K562 (cell line): Measurements from ENCODE around the gene HEMK1. TPM values are rescaled to one million over a fixed set of nuclear protein-coding genes. Genes with fewer than 3 reads are reported as not detected.

Source experiments
- ASH1L ChIP-seq: fragments of 450-650 bp; IDR thresholded peaks from 2 replicates; pipeline ENCODE4 v1.6.1; 2018; ENCODE audit warnings: borderline replicate concordance, mild to moderate bottlenecking, low read depth; ENCODE audit not compliant: partially characterized antibody
- CC2D1A ChIP-seq: fragments of 450-650 bp; IDR thresholded peaks from 2 replicates; pipeline ENCODE4 v1.6.1; 2017; ENCODE audit warnings: mild to moderate bottlenecking
- ERF ChIP-seq: fragments of 450-650 bp; formaldehyde crosslinking; IDR thresholded peaks from 2 replicates; pipeline ENCODE4 v1.4.0; 2020; ENCODE audit warnings: mild to moderate bottlenecking, mixed read lengths
- FOSL1 ChIP-seq: fragments of 200-800 bp; sonication (Bioruptor generic); conservative IDR thresholded peaks from 2 replicates; pipeline ENCODE4 v1.6.1; 2016; ENCODE audit warnings: missing genetic modification characterization, missing compliant biosample characterization
- GABPB1 ChIP-seq: sonication (generic); formaldehyde crosslinking; IDR thresholded peaks from 2 replicates; pipeline ENCODE4 v1.8.0; 2022; ENCODE audit warnings: mild to moderate bottlenecking, missing genetic modification reagents
- GTF2A2 ChIP-seq: IDR thresholded peaks from 2 replicates; pipeline ENCODE4 v1.6.1; 2016; ENCODE audit warnings: mild to moderate bottlenecking, missing genetic modification characterization, missing compliant biosample characterization
- HDAC2 ChIP-seq: fragments of 450-650 bp; IDR thresholded peaks from 2 replicates; pipeline ENCODE4 v1.6.1; 2016; ENCODE audit warnings: mild to moderate bottlenecking
- KLF10 ChIP-seq: fragments of 250-450 bp; sonication (Bioruptor Pico); IDR thresholded peaks from 2 replicates; pipeline ENCODE4 v1.6.1; 2021; ENCODE audit warnings: matching md5 sums
- MCM5 ChIP-seq: fragments of 450-650 bp; IDR thresholded peaks from 2 replicates; pipeline ENCODE4 v1.6.1; 2016; ENCODE audit warnings: low read depth
- MLLT1 ChIP-seq, 2 experiments: fragments of 450-650 bp; IDR thresholded peaks; 2 replicates each; pipeline ENCODE4 v1.6.1; 2016
- MYBL2 ChIP-seq, 2 experiments: fragments of 450-650 bp in 1 of 2; sonication (generic) in 1 of 2; formaldehyde crosslinking in 1 of 2; IDR thresholded peaks; 2 replicates each; pipeline versions ENCODE4 v1.6.1 to v1.8.1; 2017 to 2022; ENCODE audit warnings: borderline replicate concordance in 1 of 2, inconsistent platforms in 1 of 2, low read depth in 1 of 2, mild to moderate bottlenecking in 1 of 2, missing genetic modification reagents in 1 of 2, moderate library complexity in 1 of 2
- RAD21 ChIP-seq, 2 experiments: fragments of 250-450 bp in 1 of 2; fragments of 450-650 bp in 1 of 2; sonication (Bioruptor Pico) in 1 of 2; formaldehyde crosslinking in 1 of 2; IDR thresholded peaks in 1 of 2; conservative IDR thresholded peaks in 1 of 2; 2 replicates each; pipeline versions ENCODE4 v1.4.0 to v1.8.0; 2020 to 2022; ENCODE audit warnings: mild to moderate bottlenecking in 2 of 2, moderate library complexity in 1 of 2
- REST ChIP-seq, 2 experiments: fragments of 450-650 bp; formaldehyde crosslinking in 1 of 2; IDR thresholded peaks; 2 replicates each; pipeline versions ENCODE4 v1.4.0 to v1.6.1; 2014 to 2020; ENCODE audit warnings: mild to moderate bottlenecking in 2 of 2, borderline replicate concordance in 1 of 2, low read depth in 1 of 2
- XRCC3 ChIP-seq: fragments of 450-650 bp; IDR thresholded peaks from 2 replicates; pipeline ENCODE4 v1.6.1; 2017; ENCODE audit warnings: mild to moderate bottlenecking, moderate library complexity
- ZKSCAN1 ChIP-seq: fragments of 150-350 bp; IDR thresholded peaks from 2 replicates; pipeline ENCODE4 v1.6.1; 2016; ENCODE audit warnings: low read depth, low read length
- ZNF584 ChIP-seq: fragments of 200-800 bp; sonication (Bioruptor generic); IDR thresholded peaks from 2 replicates; pipeline ENCODE4 v1.6.1; 2016; ENCODE audit warnings: low read depth, mild to moderate bottlenecking, missing genetic modification characterization, missing compliant biosample characterization
- ZNF644 ChIP-seq: fragments of 200-800 bp; sonication (Bioruptor generic); IDR thresholded peaks from 2 replicates; pipeline ENCODE4 v1.6.1; 2016; ENCODE audit warnings: low read depth, missing genetic modification characterization, missing compliant biosample characterization
- polyA plus RNA-seq, 8 experiments: library from polyadenylated mRNA; depleted of rRNA in 4 of 8; stranded (reverse) in 5 of 8; unstranded in 3 of 8; fragments of >200 nt; fragmentation: Nextera tagmentation in 2 of 8; fragmentation: Illumina TruSeq in 1 of 8; extraction: Ambion mirVana in 2 of 8; extraction: Trizol in 1 of 8; gene quantifications; 2 replicates each; pipeline versions ENCODE4 v1.2.1 to v1.2.3, GENCODE V29; 2011 to 2014; ENCODE audit warnings: inconsistent platforms in 1 of 8, missing spikeins in 1 of 8
- total RNA-seq, 7 experiments: library from RNA; depleted of rRNA in 6 of 7; stranded (reverse); fragments of >200 nt in 6 of 7; fragmentation: Illumina TruSeq in 2 of 7; extraction: Trizol in 2 of 7; gene quantifications; 2 replicates each; pipeline versions ENCODE4 v1.2.1 to v1.2.3, GENCODE V29; 2011 to 2021; ENCODE audit warnings: low replicate concordance in 1 of 7

Gene HEMK1
- total and polyA plus RNA-seq, 9 of the 15 experiments (the other 6 are each of a cell fraction or from before 2014, with no cell fraction given) = 2.0 to 16.8 (median 11.4) TPM

GRCh38 chr3:50600841-50601591 lies 31.7 kb downstream of the HEMK1 start (continued):
- TF ChIP-seq ZNF584 (CRISPR knock-in tag) = peak; percentile 40; the same call in 1 of the 2 replicates
- TF ChIP-seq KLF10 = no peak
- no peak for TF ChIP-seq ASH1L
- 0 out of 2 replicates have a peak, but pooled peaks have one; percentile 34 for TF ChIP-seq HDAC2
- no peak for TF ChIP-seq MCM5
- peak in 1 of 2 experiments; percentile 81; a peak in 2 of 4 replicates for TF ChIP-seq MLLT1 (IDR thresholded peaks at IDR 0.05)
- TF ChIP-seq FOSL1 (tag) = peak; percentile 27
- peak in 1 of 2 experiments; percentile 9; a peak in 1 of 4 replicates for TF ChIP-seq RAD21 (CRISPR knock-in tag; conservative IDR thresholded peaks at IDR 0.05 in 1 of 2, IDR thresholded peaks at IDR 0.05 in 1 of 2)
- no peak for TF ChIP-seq GTF2A2 (tag)
- peak; percentile 87 for TF ChIP-seq ZNF644
- TF ChIP-seq GABPB1 (CRISPR knock-in tag) = 0 out of 2 replicates have a peak, but pooled peaks have one; percentile 6
- peak; percentile 62 for TF ChIP-seq MYBL2 (IDR thresholded peaks at IDR 0.05; ENCODE audit: low read depth)
- TF ChIP-seq MYBL2 (CRISPR knock-in tag; IDR thresholded peaks at IDR 0.05; ENCODE audit: borderline replicate concordance) = no peak
- TF ChIP-seq REST (IDR thresholded peaks at IDR 0.05; ENCODE audit: borderline replicate concordance) = peak; percentile 96
- TF ChIP-seq REST (CRISPR knock-in tag; IDR thresholded peaks at IDR 0.05; ENCODE audit: low read depth) = peak; percentile 40; the same call in 1 of the 2 replicates
- peak; percentile 29; the same call in 1 of the 2 replicates for TF ChIP-seq ZKSCAN1
- TF ChIP-seq ERF = peak; percentile 30; the same call in 1 of the 2 replicates
- TF ChIP-seq CC2D1A = peak; percentile 100
- no peak for TF ChIP-seq XRCC3
